Choroid plexus epithelial cell (primary cell): ENCODE results near the gene MYBPH.

Experiments
- DNase-seq: peaks from one replicate; pipeline ENCODE4 v3.0.0-alpha.2; 2010; ENCODE audit warnings: low read depth
- H3K4me3 ChIP-seq: 2 replicates; pipeline ENCODE4 v1.5.1; 2011; ENCODE audit warnings: low read depth, mild to moderate bottlenecking, control low read depth, low read length, moderate library complexity
- CTCF ChIP-seq: conservative IDR thresholded peaks from 2 replicates; pipeline ENCODE4 v1.5.1; 2011; ENCODE audit warnings: low read depth, mild to moderate bottlenecking, control low read depth, inconsistent platforms, low read length, moderate library complexity

The MYBPH gene

DNA sequence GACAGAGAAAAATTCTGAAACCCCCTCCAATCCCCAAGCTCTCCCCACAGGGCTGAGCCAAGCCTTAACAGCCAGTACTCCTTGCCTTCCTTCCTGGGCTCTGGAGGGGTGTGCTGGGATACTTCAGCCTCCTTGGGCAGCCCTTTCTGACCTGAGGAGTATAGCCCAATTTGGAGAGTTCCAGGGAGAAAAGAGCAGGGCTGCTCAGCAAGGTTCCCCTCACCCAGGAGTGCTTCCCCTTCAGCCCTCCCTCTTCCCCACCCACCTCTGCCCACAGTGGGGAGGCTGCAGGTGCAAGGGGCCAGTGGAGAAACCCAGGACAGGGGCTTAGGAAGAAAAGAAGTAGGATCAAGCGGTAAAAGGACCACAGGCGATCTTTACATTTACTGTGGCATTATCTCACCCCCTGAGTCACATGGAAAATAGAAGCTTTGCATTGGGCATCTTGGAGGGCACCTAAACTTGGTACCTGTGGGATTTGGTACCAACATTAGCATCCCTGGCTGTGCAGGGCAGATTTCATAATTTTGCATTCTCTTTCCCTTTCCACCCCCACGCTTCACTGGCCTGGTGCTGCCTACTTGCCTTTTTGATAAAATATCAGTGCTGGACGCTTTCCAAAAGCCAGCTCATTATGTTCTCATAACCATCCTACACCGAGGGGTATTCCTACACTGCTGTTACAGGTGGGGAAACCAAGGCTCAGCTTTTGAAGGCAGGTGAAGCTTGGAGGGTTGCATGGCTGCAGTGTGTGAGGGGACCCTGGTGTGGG, 50.9 kb downstream of the MYBPH start:
- no peak for TF ChIP-seq CTCF
- no peak for DNase-seq
- H3K4me3 ChIP-seq: no peak overlapping the region

DNA sequence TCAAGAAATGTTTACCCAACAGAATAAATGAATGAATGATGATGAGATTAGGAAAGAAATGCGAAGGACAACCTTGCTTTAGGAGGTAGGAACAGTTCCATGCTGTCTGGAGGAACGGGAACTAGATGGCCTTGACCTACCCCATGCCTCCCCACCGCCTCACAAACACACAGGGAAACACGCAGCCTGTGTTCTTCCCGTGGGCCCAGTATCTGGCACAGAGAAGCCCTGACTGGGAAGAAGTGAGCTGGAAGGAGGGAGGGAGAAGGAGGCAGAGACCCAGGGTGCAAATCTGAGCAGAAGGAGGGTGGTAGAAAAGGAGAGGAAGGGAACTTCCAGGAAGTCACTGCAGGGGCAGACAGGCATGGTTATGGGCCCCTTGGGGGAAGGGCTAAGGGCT, 51.6 kb downstream of the MYBPH start:
- DNase-seq: no peak
- no peak for TF ChIP-seq CTCF
- H3K4me3 ChIP-seq: no peak overlapping the region

DNA sequence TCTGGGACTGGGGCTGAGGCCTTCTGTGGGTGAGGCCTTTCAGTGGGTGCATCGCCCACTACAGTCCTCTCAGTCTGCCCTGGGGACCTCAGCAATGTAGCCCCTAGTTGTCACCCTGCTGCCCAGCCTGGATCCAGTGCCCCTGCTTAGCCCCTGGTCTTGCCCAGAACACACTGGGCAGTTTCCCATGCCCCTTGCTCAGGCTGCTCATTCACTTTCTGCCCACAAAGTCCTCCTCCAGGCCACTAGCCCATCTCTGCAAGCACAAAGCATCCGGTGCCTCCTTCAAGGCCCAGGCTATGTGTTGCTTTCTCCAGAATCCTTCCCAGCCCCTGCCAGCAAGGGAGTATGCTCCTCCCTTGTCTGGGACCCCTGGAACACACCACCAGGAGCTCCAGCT, 53.5 kb downstream of the MYBPH start:
- H3K4me3 ChIP-seq: no peak overlapping the region
- DNase-seq: no peak
- no peak for TF ChIP-seq CTCF

- TF ChIP-seq CTCF: no peak
- no peak for DNase-seq
- H3K4me3 ChIP-seq: no peak overlapping the region
Observed at GRCh38 chr1:203121186-203122015, 54.2 kb downstream of the MYBPH start.

GRCh38 chr1:203120325-203121153, 55.1 kb downstream of the MYBPH start:
- no peak for DNase-seq
- no peak overlapping the region for H3K4me3 ChIP-seq
- TF ChIP-seq CTCF: no peak
